ENCODE results near the gene PDS5B.
A peak's percentile ranks its signal among the peaks of the same experiment; 100 is the strongest.

Gene PDS5B

DNA sequence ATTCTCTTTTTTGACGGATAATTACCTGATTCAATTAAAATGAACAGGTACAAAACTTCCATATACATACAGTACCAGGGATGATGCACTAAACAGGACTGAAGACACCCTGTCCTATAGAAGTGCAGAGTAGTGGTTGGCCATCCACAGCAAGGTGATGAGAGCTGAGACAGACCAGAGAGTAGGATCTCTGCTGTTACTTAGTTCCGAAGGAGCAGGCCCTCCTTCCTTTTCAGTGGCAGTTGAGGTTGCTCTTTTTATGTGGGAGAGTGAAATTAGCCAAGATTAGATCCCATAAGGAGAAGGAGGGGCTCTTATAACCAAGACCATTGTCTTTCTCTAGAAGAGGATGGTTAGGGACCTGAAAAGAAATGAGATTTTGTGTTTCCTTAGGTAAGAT is 4.0 kb downstream of the PDS5B start:
- ATAC-seq = no peak
- no peak for DNase-seq

DNA sequence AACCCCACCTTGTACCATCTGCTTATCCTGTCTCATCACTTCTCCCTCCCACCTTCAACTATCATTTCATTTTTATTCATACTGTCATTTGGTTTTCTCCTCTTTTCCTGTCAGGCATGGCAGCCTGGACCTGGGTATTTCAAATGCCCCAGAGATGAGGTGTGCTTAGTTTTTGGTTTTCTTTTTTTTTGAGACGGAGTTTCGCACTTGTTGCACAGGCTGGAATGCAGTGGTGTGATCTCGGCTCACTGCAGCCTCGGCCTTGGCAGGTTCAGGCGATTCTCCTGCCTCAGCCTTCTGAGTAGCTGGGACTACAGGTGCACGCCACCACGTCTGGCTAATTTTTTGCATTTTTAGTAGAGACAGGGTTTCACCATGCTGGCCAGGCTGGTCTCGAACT is 5.8 kb downstream of the PDS5B start:
- ATAC-seq = no peak
- DNase-seq = no peak

DNA sequence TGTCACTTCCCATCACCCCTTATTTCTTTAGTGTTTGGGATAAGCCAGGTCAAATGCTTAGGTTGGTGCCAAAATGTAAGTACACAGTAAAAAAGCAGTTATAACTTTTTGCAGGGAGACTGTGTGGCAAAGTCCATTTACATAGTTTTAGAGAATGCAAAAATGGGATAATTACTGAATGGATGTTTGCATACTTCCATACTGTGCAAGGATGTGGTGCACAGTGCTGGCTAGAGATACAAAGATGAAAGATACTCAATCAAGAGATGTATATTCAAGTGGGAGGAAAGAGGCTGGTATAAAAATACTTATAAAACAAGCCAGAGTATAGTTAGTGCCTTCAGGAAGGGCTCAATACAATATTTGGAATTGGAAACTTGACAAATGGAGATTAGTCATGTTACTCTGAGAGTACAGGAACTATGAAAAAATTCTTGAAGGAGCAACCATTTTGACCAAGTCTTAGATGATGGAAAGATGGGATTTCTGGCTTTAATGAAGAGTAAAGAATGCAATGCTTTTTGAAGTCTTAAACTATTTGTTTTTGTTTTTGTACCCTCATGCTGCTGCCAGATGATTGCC is 8.0 kb downstream of the PDS5B start:
- DNase-seq (no peak), ATAC-seq (no peak)

DNA sequence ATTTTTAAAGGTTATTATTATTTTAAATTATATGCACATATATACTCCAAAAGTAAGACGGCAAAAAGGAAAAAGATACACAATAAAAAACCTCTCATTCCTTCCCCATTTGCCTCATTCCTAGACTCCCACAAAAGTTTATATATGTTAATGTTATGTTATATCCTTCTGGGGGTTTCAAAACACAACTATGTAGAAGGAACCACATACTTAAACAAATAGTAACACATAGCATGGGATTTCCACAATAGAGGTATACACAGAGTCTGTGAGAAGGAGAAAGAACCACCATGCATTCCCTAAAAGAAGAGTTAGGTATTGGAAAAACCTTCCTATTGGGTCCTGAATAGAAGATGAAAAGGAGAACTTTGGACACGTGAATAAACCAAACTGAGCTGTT is 9.1 kb downstream of the PDS5B start:
- ATAC-seq = no peak

DNA sequence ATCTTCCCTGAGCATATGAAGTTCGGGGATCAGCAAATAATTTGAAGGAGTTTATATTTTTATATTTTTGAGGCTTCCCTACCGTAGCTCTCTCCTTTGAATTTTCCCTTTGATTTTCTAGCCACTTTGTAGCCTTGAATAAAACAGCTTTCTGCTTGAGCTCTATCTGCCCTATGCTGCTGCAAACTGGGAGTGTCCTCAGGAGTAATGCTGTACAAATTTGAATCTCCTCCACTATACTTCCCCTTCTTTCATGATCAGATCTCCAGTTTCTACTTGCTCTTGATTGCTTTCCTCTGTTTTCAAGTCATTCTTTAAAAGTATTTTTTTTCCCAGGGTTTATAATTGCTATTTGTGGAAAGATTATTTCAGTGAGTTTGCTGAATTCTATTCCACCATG is 14.6 kb downstream of the PDS5B start:
- no peak for DNase-seq
- no peak for ATAC-seq

More for the DNA sequence above, 9.1 kb downstream of the PDS5B start:
- DNase-seq = no peak

DNA sequence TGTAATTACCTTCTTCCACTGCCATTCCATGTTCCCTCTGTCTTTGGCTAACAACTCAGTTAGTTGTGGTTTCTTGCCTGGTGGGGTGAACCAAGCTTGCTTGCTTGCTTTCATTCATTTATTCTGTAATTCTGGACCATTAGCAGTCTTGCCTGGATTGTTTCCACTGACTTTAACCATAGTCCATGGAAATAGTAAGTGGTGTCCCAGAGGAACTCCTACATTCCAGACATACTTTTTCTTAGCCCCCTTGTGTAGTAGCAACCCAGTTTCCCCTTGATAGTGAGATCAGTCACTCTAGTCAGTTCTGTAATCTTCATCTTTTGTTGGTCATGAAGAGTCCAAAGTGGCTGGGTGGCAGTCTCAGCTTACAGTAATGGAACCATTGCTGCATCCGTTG is 23.2 kb downstream of the PDS5B start:
- DNase-seq = no peak
- no peak for ATAC-seq

DNA sequence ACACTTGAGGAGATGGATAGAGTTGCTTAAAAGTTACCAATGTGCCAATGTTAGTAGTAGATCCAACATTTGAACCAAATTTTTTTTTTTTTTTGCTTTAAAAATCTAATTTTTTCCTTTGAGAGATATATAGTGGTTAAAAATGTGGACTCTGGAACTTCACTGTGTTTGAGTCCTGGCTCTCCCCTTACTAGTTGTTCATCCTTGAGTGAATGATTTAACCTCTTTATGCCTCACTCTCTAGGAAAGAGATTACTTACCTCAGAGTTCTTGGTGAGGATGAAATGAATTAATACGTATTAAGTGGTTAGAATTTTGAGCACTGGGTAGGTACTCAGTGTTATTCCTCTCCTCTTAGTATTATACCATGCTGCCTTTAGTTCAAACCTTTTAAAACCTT is 24.3 kb downstream of the PDS5B start:
- DNase-seq (no peak), ATAC-seq (no peak)

DNA sequence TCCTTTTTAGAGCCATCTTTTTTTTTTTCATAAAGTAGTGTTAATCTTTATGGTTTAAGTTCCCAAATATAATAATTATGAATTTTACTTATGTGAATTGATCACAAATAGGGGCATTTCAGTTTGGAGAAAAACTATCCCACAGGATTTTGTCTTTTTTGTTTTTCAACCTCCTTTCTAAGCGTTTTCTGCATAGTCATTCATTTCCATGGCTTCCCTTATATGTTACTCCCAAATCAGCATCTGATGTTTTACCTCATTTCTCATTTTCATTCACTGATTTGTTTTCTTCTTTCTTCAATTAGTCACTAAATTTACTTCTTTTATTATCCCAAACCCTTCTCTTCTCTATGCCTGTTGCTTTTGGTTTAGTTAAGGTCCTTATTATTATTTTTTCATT is 24.7 kb downstream of the PDS5B start:
- ATAC-seq (no peak), DNase-seq (no peak)

DNA sequence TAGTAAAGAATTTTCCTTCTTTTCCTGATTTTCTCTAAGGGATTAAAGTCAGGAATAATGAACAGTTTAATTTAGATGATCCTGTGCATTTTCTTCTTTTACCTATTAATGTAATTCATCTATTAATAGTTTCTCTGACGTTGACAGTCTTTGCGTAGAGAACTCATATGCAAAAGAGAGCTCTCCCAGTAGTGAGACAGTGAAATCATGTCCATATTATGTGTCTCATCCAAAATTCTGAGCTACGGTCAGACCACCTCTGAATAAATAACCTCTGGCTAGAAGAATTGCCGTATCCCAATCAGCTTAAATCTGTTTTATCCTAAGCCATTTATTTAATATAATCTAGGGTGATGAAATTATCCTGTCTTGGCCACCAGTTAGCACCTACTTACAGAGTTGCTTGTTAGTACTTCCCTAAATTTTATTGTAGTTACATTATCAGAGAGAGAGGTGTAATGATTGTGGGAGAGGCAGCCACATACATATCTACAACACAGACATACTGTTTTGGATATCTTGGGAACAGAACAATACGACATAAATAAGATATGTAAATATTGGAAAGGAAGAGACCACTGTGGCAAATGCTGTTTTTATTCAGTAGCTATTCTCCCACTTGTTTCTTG is 30.7 kb downstream of the PDS5B start:
- no peak for DNase-seq
- ATAC-seq = no peak

DNA sequence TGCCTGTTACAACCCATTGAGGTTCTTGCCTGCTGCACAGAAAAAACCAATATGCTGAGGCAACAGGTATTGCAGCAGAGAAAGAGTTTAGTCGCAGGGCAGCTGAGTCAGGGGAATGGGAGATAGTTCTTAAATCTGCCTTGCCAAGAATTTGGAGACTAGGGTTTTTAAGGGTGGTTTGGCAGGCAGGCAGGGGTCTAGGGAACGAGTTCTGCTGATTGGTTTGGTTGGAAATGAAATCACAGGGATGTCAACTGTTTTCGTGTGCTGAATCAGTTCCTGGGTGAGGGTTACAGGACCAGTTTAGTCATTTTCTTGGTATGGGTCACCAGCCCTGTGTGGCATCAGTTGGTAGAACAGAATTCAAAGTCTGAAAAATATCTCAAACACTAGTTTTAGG is 36.6 kb downstream of the PDS5B start:
- ATAC-seq = peak; percentile 92
- DNase-seq = peak; percentile 9

DNA sequence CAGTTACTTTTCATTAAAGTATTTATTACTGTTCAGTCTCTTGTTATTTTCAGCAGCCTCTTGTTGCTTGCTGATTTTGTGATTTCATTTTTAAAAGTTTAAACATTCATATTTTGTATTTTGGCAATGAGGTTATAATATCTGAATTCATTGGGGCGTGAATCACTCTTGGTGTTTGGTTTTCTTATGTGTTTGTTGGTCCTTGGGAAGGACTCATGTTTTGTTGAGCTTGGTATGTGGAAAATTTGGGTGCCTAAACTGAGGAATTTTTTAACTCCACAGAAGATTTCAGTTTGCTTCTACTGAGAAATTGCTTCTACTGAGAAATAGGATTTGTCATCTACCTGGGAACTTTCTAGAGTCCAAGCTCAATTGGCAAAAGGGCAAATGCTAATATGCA is 38.2 kb downstream of the PDS5B start:
- ATAC-seq = no peak
- DNase-seq = no peak

DNA sequence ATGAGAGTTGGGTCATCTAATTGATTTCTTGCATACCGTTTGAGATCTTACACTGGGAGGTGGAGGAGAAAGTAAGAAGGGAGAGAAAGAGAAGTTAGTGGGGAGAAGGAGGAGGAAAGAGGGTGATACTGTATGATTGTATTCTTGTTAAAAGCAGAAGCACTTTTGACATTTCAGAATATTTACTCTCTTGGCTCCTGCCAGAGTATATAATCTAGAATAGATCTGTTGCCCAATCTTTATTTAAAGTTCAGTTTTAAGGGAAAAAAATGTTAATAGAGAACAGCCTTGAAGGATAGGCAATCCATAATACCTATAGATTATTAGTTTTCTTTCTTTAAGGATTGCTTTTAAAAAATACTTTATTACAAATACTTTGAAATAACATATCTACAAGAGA is 41.5 kb downstream of the PDS5B start:
- DNase-seq (no peak), ATAC-seq (no peak)

DNA sequence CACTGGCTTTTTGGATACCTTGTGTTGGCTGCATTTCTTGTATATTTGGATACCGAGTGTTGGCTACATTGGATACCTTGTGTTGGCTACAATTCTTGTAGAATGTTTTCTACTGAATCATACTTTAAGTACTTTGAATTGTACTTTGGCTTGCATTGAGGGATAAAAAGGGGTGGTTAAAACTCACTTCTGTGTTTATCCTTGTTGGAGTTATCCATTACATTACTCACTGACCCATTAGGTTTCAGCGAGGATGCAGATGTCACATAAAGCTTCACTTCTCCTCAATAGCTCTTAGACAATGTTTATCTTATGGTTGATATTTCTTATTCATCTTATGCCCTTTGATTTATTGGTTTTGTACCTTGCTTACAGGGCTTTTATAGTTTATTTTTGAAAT is 43.1 kb downstream of the PDS5B start:
- DNase-seq (no peak), ATAC-seq (no peak)

DNA sequence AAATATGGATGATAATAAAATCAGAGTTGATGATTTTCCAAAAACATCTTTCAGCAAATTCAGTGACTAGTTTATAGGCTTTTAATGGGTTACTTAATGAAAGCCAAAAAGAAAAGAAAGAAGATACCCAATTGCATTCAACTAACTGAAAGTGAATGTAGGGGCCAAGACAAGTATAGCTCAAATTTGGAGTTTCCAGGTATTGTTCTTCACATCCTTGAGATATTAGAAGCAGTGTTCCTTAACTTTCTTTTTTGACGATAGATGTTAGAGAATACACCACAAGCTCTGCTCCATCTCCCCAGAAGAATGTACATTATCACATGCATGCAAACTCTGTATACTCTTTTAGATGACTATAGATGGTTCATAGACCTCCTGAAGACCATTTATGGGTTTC is 43.6 kb downstream of the PDS5B start:
- ATAC-seq (no peak), DNase-seq (no peak)

DNA sequence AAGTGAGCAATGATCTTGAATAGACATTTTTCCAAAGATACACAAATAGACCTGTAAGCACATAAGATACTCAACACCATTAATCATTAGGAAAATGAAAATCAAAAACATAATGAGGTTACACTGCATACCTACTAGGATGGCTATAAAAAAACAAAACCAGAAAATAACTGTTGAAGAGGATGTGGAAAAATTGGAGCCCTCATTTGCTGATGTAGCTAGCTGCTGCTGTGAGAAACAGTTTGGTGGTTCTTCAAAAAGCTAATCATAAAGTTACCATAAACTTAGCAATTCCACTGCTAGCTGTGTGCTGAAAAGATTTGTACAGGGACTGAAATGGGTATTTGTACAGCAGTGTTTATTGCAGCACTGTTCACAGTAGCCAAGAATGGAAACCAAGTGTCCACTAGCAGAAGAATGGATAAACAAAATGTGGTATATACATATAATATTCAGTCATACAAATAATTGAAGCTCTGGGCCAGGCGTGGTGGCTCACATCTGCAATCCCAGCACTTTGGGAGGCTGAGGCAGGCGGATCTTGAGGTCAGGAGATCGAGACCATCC is 46.2 kb downstream of the PDS5B start:
- DNase-seq = no peak
- ATAC-seq = no peak

DNA sequence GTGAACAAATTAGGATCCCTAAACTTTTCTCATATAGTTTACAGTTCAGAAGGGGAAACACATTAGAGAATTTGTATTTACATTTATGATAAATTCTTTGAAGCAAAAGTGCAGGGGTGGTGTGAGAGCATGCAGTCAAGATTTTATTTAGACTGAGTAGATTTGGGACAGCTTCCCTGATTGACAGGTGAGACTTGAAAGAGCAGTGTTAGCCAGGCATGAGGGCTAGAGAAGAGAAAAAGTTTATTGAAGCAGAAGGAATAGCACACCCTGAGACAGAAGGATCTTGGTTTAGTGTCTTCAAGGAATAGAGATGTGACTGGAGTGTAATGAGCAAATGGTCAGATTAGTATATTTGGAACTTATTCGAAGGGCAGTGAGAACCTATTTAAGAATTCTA is 50.5 kb downstream of the PDS5B start:
- ATAC-seq = no peak
- DNase-seq = no peak

DNA sequence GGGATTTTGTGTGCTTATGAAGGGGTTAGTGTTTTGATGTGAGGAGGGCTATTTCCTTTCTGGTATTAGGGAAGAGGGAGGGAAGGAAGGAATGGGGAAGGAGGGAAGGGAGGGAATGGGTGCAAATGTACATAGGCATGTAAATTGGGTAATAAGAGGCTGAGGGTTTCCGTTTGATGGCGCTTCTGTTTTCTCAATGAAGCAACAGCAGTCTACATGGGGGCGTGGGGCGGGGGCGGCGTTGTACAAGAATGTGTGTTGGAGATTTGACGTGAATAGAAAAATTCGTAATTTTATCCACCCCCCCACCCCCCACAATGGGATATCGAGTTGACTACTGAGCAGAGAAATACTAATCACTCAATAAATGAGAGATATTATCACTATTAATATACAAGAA is 52.5 kb downstream of the PDS5B start:
- DNase-seq (no peak), ATAC-seq (no peak)

DNA sequence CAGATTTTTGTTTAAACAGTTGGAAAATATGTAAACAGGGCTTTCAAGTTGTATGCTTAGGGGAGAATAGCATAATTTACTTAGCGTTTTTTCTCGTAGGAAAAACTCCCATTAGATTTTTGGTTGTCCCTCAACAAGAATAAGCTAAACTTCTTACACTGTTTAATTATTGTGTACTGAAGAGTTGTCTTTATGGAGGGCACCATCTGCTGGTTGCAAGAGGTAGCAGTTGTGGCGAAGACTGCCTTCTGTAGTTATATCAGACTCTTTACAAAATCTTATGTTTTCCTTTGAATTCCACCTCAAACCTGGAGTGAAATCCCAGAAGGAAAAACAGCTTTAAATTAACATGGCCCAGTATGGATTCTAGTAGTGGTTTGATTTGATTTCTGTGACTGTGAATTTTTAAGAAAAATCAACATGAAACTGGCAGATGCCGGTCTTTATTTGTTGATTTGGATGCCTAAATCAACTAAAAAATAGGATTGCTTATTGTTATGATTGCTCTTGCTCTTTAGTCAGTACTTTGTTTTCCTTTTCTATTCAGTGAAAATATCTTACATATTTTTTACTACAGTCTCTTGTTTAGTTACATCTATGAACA is 53.4 kb downstream of the PDS5B start:
- DNase-seq = peak; percentile 39

DNA sequence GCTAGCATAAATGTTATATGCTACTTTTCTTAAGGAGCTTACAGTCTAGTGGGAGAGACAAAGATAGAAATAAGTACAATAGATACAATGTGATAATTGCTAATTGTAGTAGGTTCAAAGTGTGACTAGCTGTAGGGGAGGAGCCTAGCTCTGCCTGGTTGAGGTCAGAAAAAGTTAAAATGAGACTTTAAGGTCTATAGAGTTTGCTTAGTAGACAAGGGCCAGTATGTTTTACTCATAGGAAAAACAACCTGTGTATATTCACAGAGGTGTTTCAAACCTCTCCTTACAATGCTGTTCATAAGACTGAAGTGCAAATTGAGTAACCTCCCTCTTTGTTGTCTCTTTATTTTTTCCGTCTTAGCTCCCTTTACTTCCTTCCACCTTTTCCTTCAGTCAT is 56.1 kb downstream of the PDS5B start:
- ATAC-seq (peak; percentile 50), DNase-seq (no peak)

More for the DNA sequence above, 53.4 kb downstream of the PDS5B start:
- ATAC-seq = peak; percentile 70

DNA sequence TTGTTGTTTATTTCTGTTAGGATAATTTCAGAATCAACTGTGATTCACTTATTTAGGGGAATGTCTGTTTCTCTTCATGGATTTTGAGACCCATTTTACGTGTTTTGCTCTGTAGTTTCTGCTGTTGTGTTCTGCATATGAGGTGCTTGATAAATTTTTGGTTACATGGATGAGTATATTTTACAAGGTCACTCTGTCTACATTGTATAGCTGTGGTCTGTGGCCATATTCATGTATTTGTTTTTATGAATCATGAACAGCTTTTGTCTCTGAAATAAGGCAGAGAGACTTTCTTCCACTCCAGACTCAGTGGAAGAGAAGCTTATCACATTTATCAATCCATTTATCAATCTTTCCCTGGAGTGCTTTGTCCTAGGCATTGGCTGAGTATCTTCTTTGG is 56.6 kb downstream of the PDS5B start:
- ATAC-seq (peak; percentile 32), DNase-seq (no peak)

DNA sequence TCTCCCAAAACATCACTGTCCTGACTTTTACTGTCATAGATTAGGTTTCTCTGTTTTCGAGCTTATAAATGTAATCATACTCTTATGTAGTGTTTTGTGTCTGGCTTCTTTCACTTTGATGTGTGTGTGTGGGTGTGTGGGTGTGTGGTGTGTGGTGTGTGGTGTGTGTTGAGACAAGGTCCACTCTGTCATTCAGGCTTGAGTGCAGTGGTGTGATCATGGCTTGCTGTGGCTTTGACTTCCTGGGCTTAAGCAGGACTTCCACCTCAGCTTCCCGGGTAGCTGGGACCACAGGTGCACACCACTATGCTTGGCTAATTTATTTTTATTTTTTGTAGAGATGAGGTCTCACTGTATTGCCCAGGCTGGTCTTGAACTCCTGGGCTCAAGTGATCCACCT is 59.6 kb downstream of the PDS5B start:
- DNase-seq (peak; percentile 35), ATAC-seq (peak; percentile 62)

DNA sequence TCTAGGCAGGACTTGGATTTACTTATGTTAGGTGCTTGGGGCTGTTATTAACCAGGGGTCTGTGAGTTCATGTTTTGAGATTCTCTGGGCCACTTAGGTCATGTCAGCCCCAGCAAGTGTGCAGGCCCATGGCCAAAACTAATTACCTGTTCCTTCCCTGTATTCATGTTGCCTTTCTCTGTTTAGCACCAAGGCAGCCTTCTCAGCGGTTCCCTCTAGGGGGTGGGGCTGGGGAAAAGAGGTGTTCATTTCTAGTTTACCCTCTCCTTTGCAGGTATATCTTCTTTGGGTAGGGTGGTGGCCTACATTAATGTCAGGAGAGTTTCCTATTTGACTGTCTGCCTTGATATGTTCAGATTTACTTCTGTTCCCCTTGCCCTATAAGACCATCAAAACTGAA is 61.7 kb downstream of the PDS5B start:
- ATAC-seq = no peak
- no peak for DNase-seq

DNA sequence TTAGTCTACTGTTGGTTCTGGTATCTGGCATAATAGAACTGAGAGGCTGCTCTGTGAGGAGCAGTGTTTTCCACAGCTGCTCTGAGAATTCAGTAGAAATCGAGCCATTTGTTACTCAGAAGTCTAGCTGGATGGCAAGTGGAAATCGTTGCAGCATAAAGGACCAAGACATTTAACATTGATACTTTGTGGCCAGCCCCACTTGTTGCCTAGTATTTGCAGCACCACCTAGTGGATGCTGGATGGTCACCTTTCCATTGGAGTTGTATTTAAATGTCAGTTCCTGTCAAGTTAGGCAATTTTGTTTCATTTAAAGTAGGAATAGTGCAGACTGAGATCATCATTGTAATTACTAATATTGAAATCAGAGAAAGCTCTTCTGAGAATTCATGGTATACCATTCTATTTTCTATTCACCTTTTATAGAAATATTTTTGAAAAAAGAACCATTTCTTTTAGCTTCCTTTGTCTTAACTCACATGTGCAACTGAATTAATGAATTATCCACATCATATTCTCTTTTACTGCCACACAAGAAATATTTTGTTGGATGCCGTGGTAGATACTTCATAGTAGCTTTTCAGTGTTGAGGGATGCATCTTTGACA is 64.6 kb downstream of the PDS5B start:
- DNase-seq (peak; percentile 60), ATAC-seq (peak; percentile 89)
